LoVo (cell line): ENCODE measurements around the gene SLC16A9.

Experiments
- DNase-seq: peaks from one replicate; pipeline ENCODE4 v3.0.0-alpha.2; 2016; ENCODE audit warnings: low spot score

The SLC16A9 gene

DNA sequence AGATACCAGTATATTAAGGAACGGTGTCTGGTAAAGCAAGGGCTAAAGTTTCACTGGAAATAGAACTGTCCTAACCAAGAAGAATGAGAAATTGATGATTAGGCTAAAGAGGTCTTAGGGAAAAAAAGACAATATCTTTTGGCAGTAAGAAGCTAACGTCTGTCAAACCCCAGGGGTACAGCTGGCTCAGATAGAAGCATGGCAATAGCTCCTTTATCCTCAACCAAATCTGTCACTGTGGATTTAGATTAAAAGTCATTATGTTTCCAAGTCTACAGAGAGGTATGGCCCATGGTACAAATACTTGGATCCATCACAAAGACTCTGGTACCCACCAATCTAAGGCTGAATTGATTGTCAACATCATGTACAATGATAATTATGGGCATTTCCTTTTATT is 8.6 kb upstream of the SLC16A9 start:
- DNase-seq: no peak

DNA sequence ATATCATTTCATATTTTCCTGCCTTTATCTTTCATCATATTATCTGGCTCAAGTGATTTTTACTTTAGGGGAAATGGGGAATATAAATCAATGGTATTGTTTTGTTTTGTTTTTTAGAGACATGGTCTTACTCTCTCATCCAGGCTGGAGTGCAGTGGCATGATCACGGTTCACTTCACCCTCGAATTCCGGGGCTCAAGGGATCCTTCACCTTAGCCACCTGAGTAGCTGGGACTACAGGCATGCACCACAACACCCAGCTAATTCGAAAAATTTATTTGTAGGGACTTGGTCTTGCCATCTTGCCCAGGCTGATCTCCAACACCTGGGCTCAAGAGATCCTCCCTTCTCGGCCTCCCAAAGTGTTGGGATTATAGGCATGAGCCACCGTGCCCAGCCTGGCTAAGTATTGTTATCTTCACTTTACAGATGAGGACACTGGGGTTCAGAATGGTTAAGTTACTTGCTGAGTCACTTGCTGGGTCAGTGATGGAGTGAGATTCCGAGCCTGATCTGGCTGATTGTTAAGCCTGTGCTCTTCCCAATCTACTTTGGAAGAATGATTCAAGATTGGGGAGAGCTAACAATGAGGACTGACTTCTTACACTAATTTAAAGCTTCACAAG is 3.7 kb upstream of the SLC16A9 start:
- DNase-seq: no peak

DNA sequence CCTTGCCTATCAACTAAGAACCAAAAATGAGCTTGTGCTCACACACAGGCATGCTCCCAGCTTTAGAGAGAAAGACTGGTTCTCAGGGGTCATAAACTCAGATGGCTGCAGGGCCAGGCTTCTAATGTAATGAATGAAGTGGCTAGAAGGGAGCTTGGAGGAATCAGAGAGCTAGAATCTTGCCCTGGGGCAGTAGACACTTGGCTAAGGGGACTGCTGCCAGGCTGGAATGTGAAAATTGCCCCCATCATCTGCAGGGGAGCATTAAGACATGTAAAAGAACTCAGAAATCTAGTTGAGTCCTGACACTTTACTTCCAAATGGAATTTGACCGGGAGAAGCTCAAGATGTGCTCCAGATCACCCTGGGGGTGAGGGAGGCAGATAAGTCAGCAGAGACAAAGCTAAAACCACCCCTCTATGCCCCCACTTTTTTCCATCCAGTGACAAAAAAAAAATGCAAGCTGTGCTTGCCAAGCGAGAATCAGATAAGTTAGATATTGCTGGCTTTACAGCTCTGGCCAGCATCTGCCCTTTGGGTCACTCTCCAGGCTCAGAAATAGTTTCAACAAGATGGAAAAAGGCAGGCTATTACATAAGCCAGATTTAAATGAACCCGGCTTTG is 2.3 kb upstream of the SLC16A9 start:
- no peak for DNase-seq

DNA sequence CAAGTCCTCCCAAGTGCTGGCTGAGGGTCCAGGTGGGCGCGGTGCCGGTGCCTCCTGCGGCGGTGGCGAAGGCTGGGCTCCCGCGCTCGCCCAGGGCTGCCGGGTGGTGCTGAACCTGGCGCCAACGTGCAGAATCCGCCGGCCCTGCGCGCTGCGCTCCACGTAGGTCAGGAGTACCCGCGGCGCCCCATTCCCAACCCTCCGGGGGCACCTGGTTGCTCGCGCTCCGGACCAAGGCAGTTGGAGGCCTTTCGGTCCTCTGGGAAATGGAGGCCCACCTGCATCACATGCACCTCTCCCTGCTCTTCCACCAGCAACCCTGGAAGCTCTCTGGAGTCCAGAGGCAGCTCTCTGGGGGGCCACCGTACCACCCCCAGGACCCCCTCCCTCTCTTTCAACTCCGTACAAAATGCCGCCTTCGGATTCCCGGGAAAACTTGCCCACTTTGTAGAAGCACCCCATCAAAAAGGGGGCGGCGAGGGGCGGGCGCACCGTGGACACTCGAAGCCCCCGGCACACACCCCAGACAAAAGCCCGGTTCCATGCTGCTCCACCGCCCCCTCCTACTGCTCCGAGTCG is 745 bp downstream of the SLC16A9 start:
- DNase-seq: peak; percentile 50

DNA sequence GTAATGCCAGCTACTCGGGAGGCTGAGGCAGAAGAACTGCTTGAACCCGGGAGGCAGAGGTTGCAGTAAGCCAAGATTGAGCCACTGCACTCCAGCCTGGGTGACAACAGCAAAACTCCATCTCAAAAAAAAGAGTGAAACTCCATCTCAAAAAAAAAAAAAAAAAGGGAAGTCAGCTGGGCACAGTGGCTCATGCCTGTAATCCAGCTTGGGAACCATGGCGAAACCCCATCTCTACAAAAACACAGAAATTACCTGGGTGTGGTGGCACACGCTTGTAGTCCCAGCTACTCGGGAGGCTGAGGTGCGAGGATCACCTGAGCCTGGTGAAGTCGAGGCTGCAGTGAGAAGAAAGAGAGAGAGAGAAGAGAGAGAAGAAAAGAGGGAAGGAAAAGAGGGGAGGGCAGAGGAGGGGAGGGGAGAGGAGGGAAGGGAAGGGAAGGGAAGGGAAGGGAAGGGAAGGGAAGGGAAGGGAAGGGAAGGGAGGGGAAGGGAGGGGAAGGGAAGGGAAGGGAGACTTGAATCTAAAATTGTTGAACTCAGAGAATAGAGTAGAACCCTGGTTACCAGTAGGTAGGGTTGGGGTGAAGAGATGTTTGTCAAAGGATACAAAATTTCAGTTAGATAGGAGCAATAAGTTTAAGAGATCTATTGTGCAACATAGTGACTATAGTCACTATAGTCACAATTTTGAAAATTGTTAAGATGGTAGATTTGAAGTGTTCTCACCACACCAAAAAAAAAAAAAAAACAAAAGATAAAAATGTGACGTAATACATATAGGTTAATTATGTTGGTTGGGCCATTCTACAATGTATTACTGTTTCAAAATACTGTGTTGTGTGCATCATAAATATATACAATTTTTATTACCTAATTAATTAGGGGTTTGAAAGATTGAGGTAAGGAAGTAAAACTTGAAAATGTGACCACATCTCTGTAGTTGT is 2.5 kb downstream of the SLC16A9 start:
- no peak for DNase-seq

DNA sequence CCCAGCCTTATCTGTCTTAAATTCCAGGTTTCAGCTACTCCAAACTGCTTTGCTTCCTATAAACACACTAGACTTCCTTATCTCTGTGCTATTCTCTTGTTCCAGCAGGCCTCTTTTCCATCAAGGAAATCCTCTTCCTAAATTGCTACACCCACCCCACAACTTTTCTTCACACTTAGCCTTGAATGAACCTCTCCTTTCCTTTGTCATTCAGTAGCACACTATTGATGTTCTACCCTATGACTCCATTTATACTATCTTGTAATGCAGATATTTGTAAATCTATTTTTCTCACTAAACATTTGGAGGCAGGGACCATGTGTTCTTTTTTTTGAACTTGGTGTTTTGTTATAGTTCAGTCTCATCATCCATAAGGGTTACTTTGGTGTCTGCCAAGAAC is 3.7 kb downstream of the SLC16A9 start:
- DNase-seq: no peak

DNA sequence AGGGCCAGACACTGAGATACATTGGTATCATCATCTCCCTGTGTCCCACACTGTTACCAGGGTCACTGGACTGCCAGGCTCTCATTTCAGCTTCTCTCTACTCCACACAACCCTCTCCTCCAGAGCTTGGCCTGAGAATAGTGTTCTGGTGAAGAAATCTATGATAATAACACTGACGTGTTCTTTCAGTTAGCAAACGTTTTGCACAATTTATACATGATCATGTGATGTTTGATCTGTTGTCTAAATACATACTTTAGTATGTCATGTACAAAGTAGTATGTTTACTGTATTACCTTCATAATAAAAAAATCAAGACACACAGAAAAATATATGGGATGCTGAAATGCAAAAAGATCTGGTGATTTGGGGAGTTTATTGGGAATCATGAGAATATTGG is 5.0 kb downstream of the SLC16A9 start:
- DNase-seq: no peak

DNA sequence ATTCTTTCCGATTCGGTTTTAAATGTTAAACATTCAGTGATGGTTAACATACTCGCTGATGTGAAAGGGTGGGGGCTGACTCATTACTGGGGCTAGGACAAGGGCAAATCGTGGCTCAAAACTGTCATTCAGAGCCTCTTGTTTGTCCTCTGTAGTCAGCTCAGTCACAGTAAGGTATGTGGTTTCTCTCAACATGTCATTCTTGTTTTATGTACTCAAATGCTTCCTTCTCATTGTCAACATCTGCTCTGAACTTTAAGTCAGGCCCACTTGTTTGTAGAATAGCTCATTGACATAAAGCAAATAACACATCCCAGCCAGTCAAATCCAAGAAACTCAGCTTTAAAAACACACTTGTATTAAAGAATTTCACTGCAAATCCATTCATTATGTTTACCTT is 7.3 kb downstream of the SLC16A9 start:
- no peak for DNase-seq

DNA sequence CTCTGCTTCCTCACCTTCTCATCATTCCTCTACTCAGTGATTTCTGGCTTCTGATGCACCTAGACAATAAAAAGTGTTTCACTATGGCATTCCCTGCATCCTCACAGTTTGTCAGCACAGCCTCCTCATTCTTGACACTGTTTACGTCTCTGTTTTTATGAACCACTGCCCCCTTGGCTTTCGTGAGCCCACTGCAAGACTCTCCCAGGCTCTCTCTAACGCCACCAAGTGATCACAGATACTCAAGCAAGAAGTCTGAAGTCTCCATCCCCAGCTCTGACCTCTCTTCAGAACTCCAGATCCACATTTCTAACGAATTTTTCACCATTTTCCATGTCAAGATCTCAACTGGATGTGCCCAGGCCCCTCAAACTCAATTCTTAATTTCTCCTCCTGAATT is 8.9 kb downstream of the SLC16A9 start:
- no peak for DNase-seq

DNA sequence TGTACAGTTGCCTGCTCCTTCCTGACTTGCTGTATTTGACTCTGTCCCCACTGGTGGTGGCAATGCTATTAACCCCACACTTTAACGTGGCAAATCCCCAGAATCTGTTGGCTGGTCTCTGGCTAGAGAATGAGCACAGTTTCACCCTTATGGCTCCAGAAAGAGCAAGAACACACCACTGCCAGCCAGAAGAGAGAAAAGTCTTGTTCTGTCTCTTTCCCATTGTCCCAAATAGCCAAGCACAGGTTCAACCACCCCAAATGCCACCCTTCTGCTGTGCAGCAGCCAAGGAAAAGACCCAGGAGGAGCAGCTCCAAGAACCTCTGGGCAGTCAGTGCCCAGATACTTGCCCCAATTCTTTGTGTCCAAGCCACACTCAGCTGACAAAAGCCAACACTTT is 11.3 kb downstream of the SLC16A9 start:
- no peak for DNase-seq

DNA sequence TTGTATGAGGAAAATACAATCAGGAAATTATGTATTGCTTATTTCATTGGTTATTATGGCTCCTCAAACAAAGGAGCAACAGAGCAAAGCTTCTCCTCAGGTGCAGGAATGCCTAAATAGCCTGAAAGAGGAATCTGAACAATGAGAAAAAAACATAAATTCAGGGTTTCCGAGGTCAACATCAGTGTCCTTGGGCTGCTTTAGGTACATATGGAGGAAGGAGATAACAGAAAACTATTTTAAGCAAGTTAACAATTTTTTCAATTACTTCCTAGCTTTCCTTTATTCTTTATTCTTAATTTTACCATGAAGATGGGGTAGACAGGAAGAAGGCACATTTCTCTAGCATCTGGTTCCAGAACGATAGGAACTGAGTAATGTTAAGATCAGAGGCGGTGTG is 14.0 kb downstream of the SLC16A9 start:
- no peak for DNase-seq

DNA sequence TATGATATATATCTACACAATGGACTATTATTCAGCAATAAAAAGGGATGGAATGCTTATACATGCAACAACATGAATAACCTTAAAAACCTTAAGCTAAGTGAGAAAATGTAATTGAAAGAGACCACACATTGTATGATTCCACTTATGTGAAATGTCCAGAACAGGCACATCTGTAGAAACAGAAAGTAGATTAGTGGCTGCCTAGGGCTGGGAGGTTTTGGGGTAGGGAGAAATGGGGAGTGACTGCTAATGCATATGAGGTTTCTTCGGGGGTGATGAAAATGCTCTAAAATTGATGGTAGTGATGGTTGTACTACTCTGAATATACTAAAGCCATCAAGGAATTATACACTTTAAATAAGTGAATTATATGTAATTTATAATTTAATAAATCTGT is 14.7 kb downstream of the SLC16A9 start:
- no peak for DNase-seq

DNA sequence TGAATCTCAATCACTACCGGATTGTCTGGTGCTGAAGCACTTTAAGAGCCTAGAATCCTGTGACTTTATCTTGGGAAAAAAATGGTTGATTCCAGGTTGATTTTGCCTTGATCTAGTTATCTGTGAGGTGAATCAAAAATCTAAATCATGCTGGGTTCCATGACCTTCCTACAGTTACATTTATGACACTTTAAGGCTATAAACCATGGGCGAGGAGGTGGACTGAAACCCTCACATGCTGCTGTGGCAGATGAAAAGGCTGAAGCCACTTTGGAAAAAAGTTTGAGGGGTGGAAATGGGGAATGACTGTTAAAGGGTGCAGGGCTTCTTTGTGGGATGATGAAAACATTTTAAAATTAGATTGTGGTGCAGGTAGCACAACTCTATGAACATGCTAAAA is 17.5 kb downstream of the SLC16A9 start:
- DNase-seq: no peak

DNA sequence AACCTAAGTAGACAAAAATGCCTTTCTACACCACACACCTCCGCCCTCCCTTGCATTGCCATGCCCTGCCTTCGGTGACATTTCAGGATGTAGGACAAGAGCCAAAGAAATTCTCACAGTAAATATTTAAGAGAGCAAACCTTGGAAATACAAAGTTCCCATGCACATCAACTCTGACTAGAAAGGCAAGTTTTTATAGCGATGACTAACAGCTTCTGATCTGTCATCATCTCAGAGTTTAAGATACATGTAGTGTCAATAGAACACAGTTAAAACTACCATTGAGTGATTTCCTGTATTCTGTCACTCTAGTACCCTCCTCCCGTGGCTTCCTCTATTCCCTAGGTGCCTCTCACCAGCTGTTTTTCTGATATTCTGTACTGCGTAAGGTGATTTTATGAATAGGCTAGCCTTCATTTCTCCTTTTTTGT is 20.7 kb downstream of the SLC16A9 start:
- DNase-seq: peak; percentile 65

DNA sequence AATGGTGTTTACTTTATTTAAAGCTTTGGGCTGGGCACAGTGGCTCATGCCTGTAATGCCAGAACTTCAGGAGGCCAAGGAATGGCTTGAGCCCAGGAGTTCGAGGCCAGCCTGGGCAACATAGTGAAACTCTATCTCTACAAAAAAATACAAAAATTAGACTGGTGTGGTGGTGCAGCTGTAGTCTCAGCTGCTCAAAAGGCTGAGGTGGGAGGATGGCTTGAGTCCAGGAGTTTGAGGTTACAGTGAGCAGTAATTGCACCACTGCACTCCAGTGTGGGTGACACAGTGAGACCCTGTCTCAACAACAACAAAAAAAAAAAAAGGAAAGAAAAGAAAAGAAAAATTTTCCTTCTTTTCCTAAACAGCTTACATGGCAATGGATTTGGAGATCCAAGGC is 22.0 kb downstream of the SLC16A9 start:
- no peak for DNase-seq

DNA sequence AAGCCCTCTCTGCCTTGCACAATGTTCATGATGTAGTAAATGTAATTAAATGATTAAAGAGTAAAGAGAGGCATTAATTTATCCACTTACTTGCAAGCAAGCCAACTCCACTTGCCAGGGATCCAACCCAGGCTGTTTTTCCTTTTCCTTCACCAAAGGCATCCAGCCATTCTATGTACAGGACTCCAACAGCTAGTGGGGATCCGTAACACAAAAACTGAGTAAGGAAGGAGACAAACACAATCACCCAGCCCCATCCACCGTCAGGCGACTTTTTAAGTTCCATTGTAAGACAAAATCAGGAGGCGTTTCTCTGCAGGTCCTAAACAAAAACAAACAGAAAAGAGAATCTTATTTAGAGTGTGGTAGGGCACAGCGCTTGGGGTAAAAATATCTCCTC is 25.6 kb downstream of the SLC16A9 start:
- no peak for DNase-seq

DNA sequence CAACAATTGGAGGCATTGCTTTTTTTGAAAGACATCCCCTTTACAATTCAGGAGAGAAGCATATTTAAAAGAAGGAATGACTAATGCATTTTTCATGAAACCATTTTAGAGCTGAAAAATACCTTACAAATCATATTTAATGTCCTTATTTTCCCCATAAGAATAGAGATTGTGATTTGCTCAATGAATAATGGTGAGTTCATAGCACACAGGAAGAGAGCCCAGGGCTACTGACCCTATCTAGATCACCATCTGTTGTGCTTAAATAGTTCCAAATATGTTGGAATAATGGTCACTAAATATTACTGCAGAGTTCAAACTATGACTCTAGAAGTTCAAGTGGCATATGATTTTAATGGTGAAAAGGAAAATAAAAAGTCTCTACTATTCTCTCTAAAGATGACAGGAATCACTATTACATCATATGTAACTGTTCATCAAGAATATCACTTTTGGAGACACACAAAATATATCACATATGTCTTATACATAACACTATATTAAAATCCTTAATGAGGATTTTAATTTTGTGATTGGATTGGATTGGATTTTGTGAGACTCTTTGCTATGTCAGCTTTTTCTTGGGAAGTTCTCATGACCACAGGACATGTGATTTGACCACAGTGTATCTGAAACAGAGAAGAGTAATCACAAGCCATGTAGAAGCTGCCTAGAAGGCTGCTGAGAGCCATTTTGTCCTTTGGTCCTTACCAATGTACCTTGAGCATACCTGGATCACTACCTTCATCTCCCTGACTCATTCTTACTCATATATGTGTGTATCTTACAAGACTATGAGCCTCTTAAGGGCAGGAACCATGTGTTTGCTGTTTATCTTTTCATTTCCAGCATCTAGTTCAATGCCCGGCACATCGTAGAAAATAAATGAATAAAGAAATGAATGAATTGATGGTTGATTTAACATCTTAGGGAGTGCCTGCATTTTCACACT is 26.4 kb downstream of the SLC16A9 start:
- no peak for DNase-seq

DNA sequence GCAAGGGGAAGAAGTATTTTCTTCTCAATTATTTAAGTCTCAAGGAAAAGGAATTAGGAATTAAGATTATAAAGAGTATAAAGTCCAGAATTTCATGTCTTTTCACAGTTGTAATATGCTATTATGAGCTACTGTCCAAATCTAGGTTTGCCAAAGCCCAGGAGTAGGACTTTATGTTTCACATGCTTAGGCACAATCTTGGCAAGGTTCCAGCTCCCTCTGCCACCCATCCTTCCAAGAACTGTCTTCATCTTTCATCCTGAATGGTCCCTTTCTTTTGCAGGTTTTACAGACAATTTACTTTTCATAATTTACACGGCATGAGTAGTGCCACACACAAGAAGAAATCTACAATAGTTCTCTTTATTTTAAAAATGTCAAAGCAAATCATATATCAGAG is 29.5 kb downstream of the SLC16A9 start:
- DNase-seq: no peak

DNA sequence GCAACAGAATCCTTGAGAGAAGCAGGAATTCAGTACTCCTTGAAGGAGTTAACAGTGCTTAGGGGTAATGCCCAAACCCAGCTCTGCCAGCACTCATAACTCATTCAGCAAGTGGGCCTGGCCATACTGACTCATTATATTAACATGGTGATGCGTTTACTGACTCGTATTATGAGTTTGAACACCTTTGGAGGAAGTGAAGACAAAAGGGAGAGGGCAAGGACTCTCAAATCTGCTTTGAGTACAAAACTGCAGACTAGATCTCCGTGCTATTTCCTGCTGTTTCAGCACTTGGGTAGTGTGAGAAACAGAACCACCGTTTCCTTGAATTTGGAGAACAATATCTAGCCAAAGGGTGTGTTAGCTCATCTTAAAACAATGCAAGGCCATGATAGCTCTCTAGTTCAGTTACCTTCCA is 30.8 kb downstream of the SLC16A9 start:
- DNase-seq: peak; percentile 68

DNA sequence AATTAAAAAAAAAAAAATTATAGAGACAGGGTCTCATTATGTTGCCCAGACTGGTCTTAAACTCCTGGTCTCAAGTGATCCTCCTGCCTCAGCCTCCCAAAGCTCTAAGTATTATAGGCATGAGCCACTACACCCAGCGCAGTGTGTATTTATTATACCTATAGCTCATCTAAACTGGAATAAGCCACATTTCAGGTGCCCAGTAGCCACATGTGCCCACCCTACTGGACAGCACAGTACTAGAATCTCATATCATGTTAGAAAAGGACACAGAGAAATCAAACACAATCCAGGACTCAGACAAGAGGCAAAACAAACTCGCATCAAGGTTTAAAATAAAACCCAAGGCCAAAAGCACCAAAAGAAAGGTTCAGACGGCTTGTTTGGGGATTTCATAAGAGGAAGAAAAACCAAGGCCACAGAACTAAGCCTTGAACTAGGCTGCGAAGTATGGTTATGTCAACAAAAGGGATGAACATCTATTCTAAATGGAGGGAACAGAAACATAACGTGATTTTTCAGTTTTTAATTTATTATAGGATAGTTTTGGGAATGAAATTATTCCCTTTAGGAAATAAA is 32.3 kb downstream of the SLC16A9 start:
- no peak for DNase-seq

DNA sequence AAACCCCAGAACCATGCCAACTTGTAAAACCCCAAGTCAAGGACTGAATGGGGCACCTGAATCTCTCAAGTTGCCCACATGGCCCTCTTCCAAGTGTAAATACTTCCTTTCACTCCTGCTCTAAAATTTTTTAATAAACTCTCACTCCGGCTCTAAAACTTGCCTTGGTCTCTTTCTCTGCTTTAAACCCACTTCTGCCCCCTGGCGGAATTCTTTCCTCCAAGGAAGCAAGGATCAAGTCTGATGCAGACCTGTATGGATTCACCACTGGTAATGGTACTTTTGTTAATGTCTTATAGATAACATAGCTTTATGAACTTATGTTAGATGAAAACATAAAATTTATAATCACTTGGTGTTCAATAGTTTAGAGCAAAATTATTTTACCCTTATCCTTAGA is 33.8 kb downstream of the SLC16A9 start:
- DNase-seq: no peak
